Measurements from ENCODE around the gene GCM1.
A peak's percentile ranks its signal among the peaks of the same experiment; 100 is the strongest.
"Not testable (repeated sequence)": the region's sequence is repeated elsewhere in the genome, so short reads cannot be mapped to it uniquely, and the experiment has no call there.

Gene GCM1

GRCh38 chr6:53148684-53149083, at the start of gene GCM1:
GCM1 (minus strand) TSS chr6:53148841; CDS start chr6:53145632, 3,209 bp downstream.
- no peak for DNase-seq

GRCh38 chr6:53197553-53197952, 48.9 kb upstream of the GCM1 start:
- DNase-seq: no peak

GRCh38 chr6:53195048-53195447, 46.4 kb upstream of the GCM1 start:
- no peak for DNase-seq

- DNase-seq: no peak
Observed at GRCh38 chr6:53192682-53193188, 44.1 kb upstream of the GCM1 start.

- no peak for DNase-seq
Observed at GRCh38 chr6:53189554-53189953, 40.9 kb upstream of the GCM1 start.

GRCh38 chr6:53188833-53189232, 40.2 kb upstream of the GCM1 start:
- no peak for DNase-seq

- DNase-seq: no peak
Observed at GRCh38 chr6:53180678-53181077, 32.0 kb upstream of the GCM1 start.

- DNase-seq: no peak
Observed at GRCh38 chr6:53179961-53180651, 31.5 kb upstream of the GCM1 start.

- DNase-seq: no peak
Observed at GRCh38 chr6:53178837-53179432, 30.3 kb upstream of the GCM1 start.

- no peak for DNase-seq
Observed at GRCh38 chr6:53175027-53175426, 26.4 kb upstream of the GCM1 start.

- no peak for DNase-seq
Observed at GRCh38 chr6:53172468-53172803, 23.8 kb upstream of the GCM1 start.

- DNase-seq: peak; percentile 99
Observed at GRCh38 chr6:53171605-53172467, 23.2 kb upstream of the GCM1 start.

GRCh38 chr6:53168516-53169267, 20.1 kb upstream of the GCM1 start:
- DNase-seq: no peak

- no peak for DNase-seq
Observed at GRCh38 chr6:53165293-53165692, 16.7 kb upstream of the GCM1 start.

GRCh38 chr6:53162606-53163005, 14.0 kb upstream of the GCM1 start:
- DNase-seq: no peak

- DNase-seq: no peak
Observed at GRCh38 chr6:53161481-53162009, 12.9 kb upstream of the GCM1 start.

- no peak for DNase-seq
Observed at GRCh38 chr6:53159558-53159957, 10.9 kb upstream of the GCM1 start.

GRCh38 chr6:53158076-53158475, 9.4 kb upstream of the GCM1 start:
- DNase-seq: not testable (repeated sequence)

- DNase-seq: not testable (repeated sequence)
Observed at GRCh38 chr6:53155279-53155678, 6.6 kb upstream of the GCM1 start.

- DNase-seq: no peak
Observed at GRCh38 chr6:53154794-53155193, 6.2 kb upstream of the GCM1 start.

GRCh38 chr6:53154071-53154470, 5.4 kb upstream of the GCM1 start:
- DNase-seq: no peak

GRCh38 chr6:53152576-53152975, 3.9 kb upstream of the GCM1 start:
- DNase-seq: no peak

GRCh38 chr6:53151676-53152075, 3.0 kb upstream of the GCM1 start:
- no peak for DNase-seq

Data from activated CD8-positive, alpha-beta memory T cell treated with anti-CD3 and anti-CD28 coated beads for 24 hours (primary cell).